ENCODE results near the gene SUN1.

Gene SUN1

GRCh38 chr7:877312-878232 is 45.3 kb downstream of the SUN1 start:
- no peak for TF ChIP-seq CTCF (conservative IDR thresholded peaks at IDR 0.05; ENCODE audit: low read length)
- H3K4me3 ChIP-seq (ENCODE audit: low read length) = peak overlapping the region; percentile 87
- DNase-seq (ENCODE audit: low read depth) = no peak

GRCh38 chr7:879093-879492 is 46.8 kb downstream of the SUN1 start:
- TF ChIP-seq CTCF (conservative IDR thresholded peaks at IDR 0.05; ENCODE audit: low read length) = no peak
- no peak overlapping the region for H3K4me3 ChIP-seq (ENCODE audit: low read length)
- DNase-seq (ENCODE audit: low read depth) = no peak

- TF ChIP-seq CTCF (conservative IDR thresholded peaks at IDR 0.05; ENCODE audit: low read length) = no peak
- H3K4me3 ChIP-seq (ENCODE audit: low read length) = no peak overlapping the region
- no peak for DNase-seq (ENCODE audit: low read depth)
Observed at GRCh38 chr7:879706-880105, 47.4 kb downstream of the SUN1 start.

GRCh38 chr7:880450-880849 is 48.2 kb downstream of the SUN1 start:
- H3K4me3 ChIP-seq (ENCODE audit: low read length) = no peak overlapping the region
- no peak for DNase-seq (ENCODE audit: low read depth)

GRCh38 chr7:881441-882234 is 49.4 kb downstream of the SUN1 start:
- no peak for TF ChIP-seq CTCF (conservative IDR thresholded peaks at IDR 0.05; ENCODE audit: low read length)
- DNase-seq (ENCODE audit: low read depth) = no peak
- H3K4me3 ChIP-seq (ENCODE audit: low read length) = no peak overlapping the region

More at GRCh38 chr7:880450-880849, 48.2 kb downstream of the SUN1 start:
- no peak for TF ChIP-seq CTCF (conservative IDR thresholded peaks at IDR 0.05; ENCODE audit: low read length)

GRCh38 chr7:882336-883035 is 50.2 kb downstream of the SUN1 start:
- no peak overlapping the region for H3K4me3 ChIP-seq (ENCODE audit: low read length)
- DNase-seq (ENCODE audit: low read depth) = no peak
- TF ChIP-seq CTCF (conservative IDR thresholded peaks at IDR 0.05; ENCODE audit: low read length) = no peak

Data from AG10803 (cell line).